Measurements from ENCODE around the gene EPM2A.

EPM2A gene

GRCh38 chr6:145668844-145669243 lies 66.5 kb downstream of the EPM2A start:
- DNase-seq = no peak

- no peak for DNase-seq
These were observed 74.6 kb downstream of the EPM2A start for GRCh38 chr6:145660676-145661075.

- no peak for DNase-seq
These were observed 79.2 kb downstream of the EPM2A start for GRCh38 chr6:145656128-145656527.

- no peak for DNase-seq
These were observed 82.7 kb downstream of the EPM2A start for GRCh38 chr6:145652572-145652971.

- no peak for DNase-seq
These were observed 83.3 kb downstream of the EPM2A start for GRCh38 chr6:145651988-145652387.

- no peak for DNase-seq
These were observed 87.2 kb downstream of the EPM2A start for GRCh38 chr6:145648149-145648548.

GRCh38 chr6:145647602-145648001 lies 87.7 kb downstream of the EPM2A start:
- DNase-seq = no peak

- DNase-seq = no peak
These were observed 91.6 kb downstream of the EPM2A start for GRCh38 chr6:145643760-145644159.

GRCh38 chr6:145633981-145634627 lies 101.2 kb downstream of the EPM2A start:
- DNase-seq = peak; percentile 4

- no peak for DNase-seq
These were observed 102.3 kb downstream of the EPM2A start for GRCh38 chr6:145632971-145633370.

GRCh38 chr6:145631374-145631773 lies 103.9 kb downstream of the EPM2A start:
- DNase-seq = no peak

GRCh38 chr6:145630598-145630997 lies 104.7 kb downstream of the EPM2A start:
- no peak for DNase-seq

- DNase-seq = no peak
These were observed 105.8 kb downstream of the EPM2A start for GRCh38 chr6:145629478-145629877.

- DNase-seq = no peak
These were observed 107.9 kb downstream of the EPM2A start for GRCh38 chr6:145627451-145627850.

- DNase-seq = no peak
These were observed 108.5 kb downstream of the EPM2A start for GRCh38 chr6:145626857-145627256.

- no peak for DNase-seq
These were observed 112.1 kb downstream of the EPM2A start for GRCh38 chr6:145623231-145623630.

GRCh38 chr6:145621776-145622175 lies 113.5 kb downstream of the EPM2A start:
- DNase-seq = no peak

- no peak for DNase-seq
These were observed 115.2 kb downstream of the EPM2A start for GRCh38 chr6:145620088-145620487.

GRCh38 chr6:145609521-145609920 lies 125.8 kb downstream of the EPM2A start:
- DNase-seq = no peak

- DNase-seq = no peak
These were observed 126.5 kb downstream of the EPM2A start for GRCh38 chr6:145608850-145609249.

- DNase-seq = no peak
These were observed 131.3 kb downstream of the EPM2A start for GRCh38 chr6:145603991-145604390.

- DNase-seq = no peak
These were observed 131.9 kb downstream of the EPM2A start for GRCh38 chr6:145603424-145603833.

- DNase-seq = no peak
These were observed 132.5 kb downstream of the EPM2A start for GRCh38 chr6:145602726-145603326.

- no peak for DNase-seq
These were observed 133.9 kb downstream of the EPM2A start for GRCh38 chr6:145601397-145601796.

GRCh38 chr6:145600299-145600698 lies 135.0 kb downstream of the EPM2A start:
- no peak for DNase-seq
